ENCODE results near the gene PTGDR2.

The PTGDR2 gene

GRCh38 chr11:60855726-60856633, at the start of gene PTGDR2:
PTGDR2 (minus strand) TSS chr11:60855950; CDS start chr11:60853722, 2,228 bp downstream.
- CTCF ChIA-PET = interaction anchor here (1.0 to 4.1 kb wide), 4 partner anchors 25 to 80 kb away, joined by 3 to 12 read pairs (median 4); no protein-coding TSS in a partner anchor
- H3K9me3 Mint-ChIP-seq = no peaks in the 10 kb centered on the region
- H3K4me1 Mint-ChIP-seq = peaks cover 38% of the 10 kb centered on the region
- peaks cover 23% of the 10 kb centered on the region for H3K27me3 Mint-ChIP-seq
- DNase-seq = peak; percentile 37
- peaks cover 6% of the 10 kb centered on the region for H3K36me3 Mint-ChIP-seq
- no peak within 1 kb of the TSS for H3K27ac Mint-ChIP-seq
- no peak within 1 kb of the TSS for H3K4me3 Mint-ChIP-seq

GRCh38 chr11:60905047-60905446, 49.3 kb upstream of the PTGDR2 start:
- Mint-ChIP-seq H3K4me3 (peak overlapping the region; percentile 79), H3K27me3 (peaks cover 18% of the 10 kb centered on the region), H3K9me3 (no peaks in the 10 kb centered on the region), H3K4me1 (peaks cover 33% of the 10 kb centered on the region), H3K36me3 (peaks cover 22% of the 10 kb centered on the region), H3K27ac (peak overlapping the region; percentile 93)
- CTCF ChIA-PET = interaction anchor here (0.6 to 10.1 kb wide), 9 partner anchors 9 to 282 kb away, joined by 3 to 100 read pairs (median 4); partner anchors contain the start of gene TMEM109
- peak; percentile 15 for DNase-seq

GRCh38 chr11:60902625-60903024, 46.9 kb upstream of the PTGDR2 start:
- peaks cover 44% of the 10 kb centered on the region for H3K36me3 Mint-ChIP-seq
- peak; percentile 12 for DNase-seq
- H3K4me3 Mint-ChIP-seq = no peak overlapping the region
- no peaks in the 10 kb centered on the region for H3K9me3 Mint-ChIP-seq
- H3K27ac Mint-ChIP-seq = no peak overlapping the region
- H3K27me3 Mint-ChIP-seq = peaks cover 1% of the 10 kb centered on the region
- H3K4me1 Mint-ChIP-seq = peaks cover 32% of the 10 kb centered on the region
- CTCF ChIA-PET = interaction anchor here (1.2 to 10.1 kb wide), 5 partner anchors 8 to 178 kb away, joined by 4 to 100 read pairs (median 35); partner anchors contain the start of gene TMEM109

- CTCF ChIA-PET = interaction anchor here (0.7 to 10.1 kb wide), 9 partner anchors 10 to 286 kb away, joined by 3 to 100 read pairs (median 11); partner anchors contain the start of gene TMEM109
- peaks cover 56% of the 10 kb centered on the region for H3K36me3 Mint-ChIP-seq
- DNase-seq = peak; percentile 19
- H3K27me3 Mint-ChIP-seq = no peaks in the 10 kb centered on the region
- H3K27ac Mint-ChIP-seq = no peak overlapping the region
- H3K4me3 Mint-ChIP-seq = no peak overlapping the region
- peaks cover 21% of the 10 kb centered on the region for H3K4me1 Mint-ChIP-seq
- H3K9me3 Mint-ChIP-seq = no peaks in the 10 kb centered on the region
These were observed 45.1 kb upstream of the PTGDR2 start for GRCh38 chr11:60900673-60901404.

- peak overlapping the region; percentile 59 for H3K27ac Mint-ChIP-seq
- no peaks in the 10 kb centered on the region for H3K9me3 Mint-ChIP-seq
- no peak overlapping the region for H3K4me3 Mint-ChIP-seq
- CTCF ChIA-PET = interaction anchor here (0.7 to 10.1 kb wide), 17 partner anchors 9 to 287 kb away, joined by 3 to 100 read pairs (median 4); partner anchors contain the start of genes PTGDR2 and TMEM109
- H3K27me3 Mint-ChIP-seq = no peaks in the 10 kb centered on the region
- H3K36me3 Mint-ChIP-seq = peaks cover 61% of the 10 kb centered on the region
- H3K4me1 Mint-ChIP-seq = peaks cover 14% of the 10 kb centered on the region
- no peak for DNase-seq
These were observed 44.2 kb upstream of the PTGDR2 start for GRCh38 chr11:60899977-60900376.

- CTCF ChIA-PET = interaction anchor here (0.7 to 10.1 kb wide), 22 partner anchors 9 to 288 kb away, joined by 3 to 100 read pairs (median 3); partner anchors contain the start of genes CCDC86, PTGDR2 and TMEM109
- H3K4me3 Mint-ChIP-seq = no peak overlapping the region
- peaks cover 65% of the 10 kb centered on the region for H3K36me3 Mint-ChIP-seq
- peak overlapping the region; percentile 15 for H3K27ac Mint-ChIP-seq
- peaks cover 7% of the 10 kb centered on the region for H3K4me1 Mint-ChIP-seq
- DNase-seq = peak; percentile 45
- H3K9me3 Mint-ChIP-seq = no peaks in the 10 kb centered on the region
- no peaks in the 10 kb centered on the region for H3K27me3 Mint-ChIP-seq
These were observed 43.5 kb upstream of the PTGDR2 start for GRCh38 chr11:60899046-60899936.

GRCh38 chr11:60897496-60897895, 41.7 kb upstream of the PTGDR2 start:
- Mint-ChIP-seq H3K4me3 (no peak overlapping the region), H3K27me3 (no peaks in the 10 kb centered on the region), H3K36me3 (peaks cover 71% of the 10 kb centered on the region), H3K27ac (no peak overlapping the region), H3K9me3 (no peaks in the 10 kb centered on the region), H3K4me1 (no peaks in the 10 kb centered on the region)
- no peak for DNase-seq
- CTCF ChIA-PET = interaction anchor here (0.7 to 10.1 kb wide), 5 partner anchors 14 to 290 kb away, joined by 3 to 100 read pairs (median 3); no protein-coding TSS in a partner anchor

- peak; percentile 5 for DNase-seq
- Mint-ChIP-seq H3K4me3 (no peak overlapping the region), H3K27ac (no peak overlapping the region)
These were observed 39.9 kb upstream of the PTGDR2 start for GRCh38 chr11:60895687-60896086.

GRCh38 chr11:60891103-60891741, 35.5 kb upstream of the PTGDR2 start:
- Mint-ChIP-seq H3K4me3 (no peak overlapping the region), H3K36me3 (peaks cover 42% of the 10 kb centered on the region)

More at GRCh38 chr11:60895687-60896086, 39.9 kb upstream of the PTGDR2 start:
- CTCF ChIA-PET = interaction anchor here (1.4 to 1.8 kb wide), 2 partner anchors 8 to 65 kb away, joined by 5 to 10 read pairs; no protein-coding TSS in a partner anchor
- H3K36me3 Mint-ChIP-seq = peaks cover 68% of the 10 kb centered on the region
- H3K4me1 Mint-ChIP-seq = no peaks in the 10 kb centered on the region
- no peaks in the 10 kb centered on the region for H3K9me3 Mint-ChIP-seq
- no peaks in the 10 kb centered on the region for H3K27me3 Mint-ChIP-seq

GRCh38 chr11:60890696-60891095, 34.9 kb upstream of the PTGDR2 start:
- CTCF ChIA-PET = interaction anchor here (1.2 to 5.0 kb wide), 3 partner anchors 9 to 116 kb away, joined by 4 to 178 read pairs (median 13); no protein-coding TSS in a partner anchor
- peaks cover 37% of the 10 kb centered on the region for H3K36me3 Mint-ChIP-seq
- DNase-seq = no peak
- no peak overlapping the region for H3K4me3 Mint-ChIP-seq
- no peaks in the 10 kb centered on the region for H3K27me3 Mint-ChIP-seq
- no peaks in the 10 kb centered on the region for H3K9me3 Mint-ChIP-seq
- peaks cover 3% of the 10 kb centered on the region for H3K4me1 Mint-ChIP-seq
- no peak overlapping the region for H3K27ac Mint-ChIP-seq

More at GRCh38 chr11:60891103-60891741, 35.5 kb upstream of the PTGDR2 start:
- Mint-ChIP-seq H3K9me3 (no peaks in the 10 kb centered on the region), H3K27me3 (no peaks in the 10 kb centered on the region), H3K27ac (no peak overlapping the region), H3K4me1 (peaks cover 2% of the 10 kb centered on the region)
- peak; percentile 2 for DNase-seq
- CTCF ChIA-PET = interaction anchor here (2.1 to 5.0 kb wide), 3 partner anchors 8 to 62 kb away, joined by 13 to 178 read pairs (median 14); no protein-coding TSS in a partner anchor

- H3K9me3 Mint-ChIP-seq = no peaks in the 10 kb centered on the region
- H3K4me1 Mint-ChIP-seq = peaks cover 3% of the 10 kb centered on the region
- no peaks in the 10 kb centered on the region for H3K27me3 Mint-ChIP-seq
- H3K4me3 Mint-ChIP-seq = no peak overlapping the region
- no peak overlapping the region for H3K27ac Mint-ChIP-seq
- peaks cover 36% of the 10 kb centered on the region for H3K36me3 Mint-ChIP-seq
- CTCF ChIA-PET = interaction anchor here (1.2 to 5.0 kb wide), 5 partner anchors 10 to 297 kb away, joined by 4 to 178 read pairs (median 13); no protein-coding TSS in a partner anchor
- DNase-seq = no peak
These were observed 34.1 kb upstream of the PTGDR2 start for GRCh38 chr11:60889869-60890311.

- CTCF ChIA-PET = interaction anchor here (0.7 to 5.0 kb wide), 24 partner anchors 9 to 300 kb away, joined by 3 to 178 read pairs (median 6); partner anchors contain the start of gene PTGDR2
- peaks cover 25% of the 10 kb centered on the region for H3K36me3 Mint-ChIP-seq
- no peaks in the 10 kb centered on the region for H3K9me3 Mint-ChIP-seq
- H3K27me3 Mint-ChIP-seq = no peaks in the 10 kb centered on the region
- peaks cover 3% of the 10 kb centered on the region for H3K4me1 Mint-ChIP-seq
- H3K27ac Mint-ChIP-seq = no peak overlapping the region
- DNase-seq = peak; percentile 71
- no peak overlapping the region for H3K4me3 Mint-ChIP-seq
These were observed 31.8 kb upstream of the PTGDR2 start for GRCh38 chr11:60887556-60887955.
